KBM-7 (cell line): Measurements from ENCODE around the gene WRAP73.

Source experiments
- DNase-seq: peaks from one replicate; pipeline ENCODE4 v3.0.0-alpha.2; 2015
- in situ Hi-C: fragments of 300-500 bp; cut with MboI; formaldehyde crosslinking; loops from 2 replicates; pipeline ENCODE4 v1.14.3; 2020; ENCODE audit warnings: low sequenced_read_pairs, low pct_unique_long_range_greater_than_20kb, mixed read lengths

Gene WRAP73

GRCh38 chr1:3603571-3604467, 46.1 kb downstream of the WRAP73 start:
- in situ Hi-C loops = no loop called here
- no peak for DNase-seq

GRCh38 chr1:3603156-3603555, 46.7 kb downstream of the WRAP73 start:
- DNase-seq = no peak
- in situ Hi-C loops = no loop called here

GRCh38 chr1:3602375-3602774, 47.5 kb downstream of the WRAP73 start:
- DNase-seq = no peak
- in situ Hi-C loops = no loop called here

- in situ Hi-C loops = no loop called here
Measured at GRCh38 chr1:3601743-3602142, 48.2 kb downstream of the WRAP73 start.

GRCh38 chr1:3600354-3600753, 49.5 kb downstream of the WRAP73 start:
- no peak for DNase-seq
- in situ Hi-C loops = no loop called here

More at GRCh38 chr1:3601743-3602142, 48.2 kb downstream of the WRAP73 start:
- DNase-seq = no peak

- DNase-seq = no peak
Measured at GRCh38 chr1:3599816-3600215, 50.1 kb downstream of the WRAP73 start.

GRCh38 chr1:3599286-3599811, 50.6 kb downstream of the WRAP73 start:
- no peak for DNase-seq
- in situ Hi-C loops = no loop called here

More at GRCh38 chr1:3599816-3600215, 50.1 kb downstream of the WRAP73 start:
- in situ Hi-C loops = no loop called here

GRCh38 chr1:3598522-3599285, 51.2 kb downstream of the WRAP73 start:
- no peak for DNase-seq
- in situ Hi-C loops = no loop called here

- in situ Hi-C loops = no loop called here
Measured at GRCh38 chr1:3598051-3598491, 51.8 kb downstream of the WRAP73 start.

GRCh38 chr1:3597599-3597964, 52.3 kb downstream of the WRAP73 start:
- DNase-seq = peak; percentile 91

More at GRCh38 chr1:3598051-3598491, 51.8 kb downstream of the WRAP73 start:
- no peak for DNase-seq

GRCh38 chr1:3596663-3597598, 53.0 kb downstream of the WRAP73 start:
- no peak for DNase-seq
- in situ Hi-C loops = no loop called here

More at GRCh38 chr1:3597599-3597964, 52.3 kb downstream of the WRAP73 start:
- in situ Hi-C loops = no loop called here

GRCh38 chr1:3595949-3596348, 54.0 kb downstream of the WRAP73 start:
- DNase-seq = no peak
- in situ Hi-C loops = no loop called here

GRCh38 chr1:3594706-3595377, 55.1 kb downstream of the WRAP73 start:
- in situ Hi-C loops = no loop called here
- DNase-seq = no peak

GRCh38 chr1:3593745-3594144, 56.2 kb downstream of the WRAP73 start:
- peak; percentile 72 for DNase-seq
- in situ Hi-C loops = no loop called here

GRCh38 chr1:3593334-3593733, 56.6 kb downstream of the WRAP73 start:
- in situ Hi-C loops = no loop called here
- no peak for DNase-seq

GRCh38 chr1:3590951-3591865, 58.7 kb downstream of the WRAP73 start:
- DNase-seq = no peak
- in situ Hi-C loops = no loop called here

GRCh38 chr1:3590139-3590763, 59.7 kb downstream of the WRAP73 start:
- in situ Hi-C loops = no loop called here
- no peak for DNase-seq
